Measurements from ENCODE around the gene XKR7. TPM values are rescaled to one million over a fixed set of nuclear protein-coding genes. Genes with fewer than 3 reads are reported as not detected.

XKR7 gene
- total RNA-seq, 1 experiment from 2014 or later, result not detected

DNA sequence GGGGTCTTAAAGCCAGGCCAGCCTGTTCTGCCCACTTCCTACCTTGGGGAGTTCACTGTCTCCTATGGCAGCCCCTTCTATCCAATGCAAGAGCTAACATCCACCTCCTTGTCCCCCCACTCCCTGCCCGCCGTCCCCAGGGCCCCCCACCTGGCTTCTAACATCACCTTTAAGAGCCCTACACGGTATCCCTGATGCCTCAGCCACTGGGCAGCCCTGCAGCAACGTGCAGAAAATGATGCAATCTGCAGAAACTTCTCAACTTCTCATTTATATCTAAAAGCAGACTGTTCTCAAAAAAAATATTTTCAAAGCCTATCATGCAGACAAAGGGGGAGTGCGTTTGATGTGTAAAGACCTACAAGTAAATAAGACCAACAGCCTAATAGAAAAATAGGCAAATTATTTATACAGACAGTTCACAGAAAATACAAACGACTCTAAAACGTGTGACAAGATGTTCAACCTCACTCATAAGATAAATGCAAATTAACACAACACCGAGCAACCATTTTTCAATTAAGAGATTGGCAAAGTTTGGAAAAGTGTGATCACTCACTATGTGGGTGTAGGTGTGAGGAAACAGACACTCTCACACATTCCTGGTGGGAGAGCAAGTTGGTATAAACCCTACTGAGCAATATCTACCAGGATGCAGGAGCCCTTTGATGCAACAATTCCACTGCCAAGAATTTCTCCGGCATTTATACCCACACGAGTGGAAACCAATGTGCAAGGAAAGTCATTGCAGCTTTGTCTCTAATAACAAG lies 69.0 kb downstream of the XKR7 start:
- no peaks in the 10 kb centered on the region for H3F3A ChIP-seq (ENCODE audit: low read length, unreplicated experiment)
- ChIA-PET POLR2A (ENCODE audit: unreplicated experiment) (interaction anchor here (0.6 kb wide), 1 partner anchor 73 kb away, joined by 4 read pairs; the partner anchor contains the start of gene TM9SF4), CTCF (interaction anchor here (0.7 kb wide), 1 partner anchor 184 kb away, joined by 3 read pairs; no protein-coding TSS in a partner anchor)
- intact Hi-C loops (cut with micrococcal nuclease), result no loop called here
- peaks cover 75% of the 10 kb centered on the region for H3K27me3 ChIP-seq (ENCODE audit: low read length)
- H3K4me2 ChIP-seq (ENCODE audit: low read length), result no peak overlapping the region
- H3K27ac ChIP-seq (ENCODE audit: low read length), result no peak overlapping the region
- no peaks in the 10 kb centered on the region for H3K9me2 ChIP-seq (replicated peaks; ENCODE audit: low read length)
- H3K4me3 ChIP-seq (ENCODE audit: low read length), result no peak overlapping the region
- TF ChIP-seq EZH2 (IDR thresholded peaks at IDR 0.05; ENCODE audit: low read length, unreplicated experiment) (no peak), EZH2phosphoT487 (IDR thresholded peaks at IDR 0.05; ENCODE audit: borderline replicate concordance, low read length) (no peak)
- TF ChIP-seq, protein P1, sequence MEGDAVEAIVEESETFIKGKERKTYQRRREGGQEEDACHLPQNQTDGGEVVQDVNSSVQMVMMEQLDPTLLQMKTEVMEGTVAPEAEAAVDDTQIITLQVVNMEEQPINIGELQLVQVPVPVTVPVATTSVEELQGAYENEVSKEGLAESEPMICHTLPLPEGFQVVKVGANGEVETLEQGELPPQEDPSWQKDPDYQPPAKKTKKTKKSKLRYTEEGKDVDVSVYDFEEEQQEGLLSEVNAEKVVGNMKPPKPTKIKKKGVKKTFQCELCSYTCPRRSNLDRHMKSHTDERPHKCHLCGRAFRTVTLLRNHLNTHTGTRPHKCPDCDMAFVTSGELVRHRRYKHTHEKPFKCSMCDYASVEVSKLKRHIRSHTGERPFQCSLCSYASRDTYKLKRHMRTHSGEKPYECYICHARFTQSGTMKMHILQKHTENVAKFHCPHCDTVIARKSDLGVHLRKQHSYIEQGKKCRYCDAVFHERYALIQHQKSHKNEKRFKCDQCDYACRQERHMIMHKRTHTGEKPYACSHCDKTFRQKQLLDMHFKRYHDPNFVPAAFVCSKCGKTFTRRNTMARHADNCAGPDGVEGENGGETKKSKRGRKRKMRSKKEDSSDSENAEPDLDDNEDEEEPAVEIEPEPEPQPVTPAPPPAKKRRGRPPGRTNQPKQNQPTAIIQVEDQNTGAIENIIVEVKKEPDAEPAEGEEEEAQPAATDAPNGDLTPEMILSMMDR (conservative IDR thresholded peaks at IDR 0.05; ENCODE audit: low read depth, low read length), result no peak
- H3K36me3 ChIP-seq (ENCODE audit: low read depth, low read length), result no peaks in the 10 kb centered on the region
- BruUV-seq (replicated peaks), result no TSS peak
- H3K79me2 ChIP-seq (ENCODE audit: low read length), result no peaks in the 10 kb centered on the region
- ATAC-seq (no peak; the same call in 1 of the 2 replicates), DNase-seq (no peak)
- H4K20me1 ChIP-seq (ENCODE audit: low read length), result no peaks in the 10 kb centered on the region
- H3K4me1 ChIP-seq (ENCODE audit: insufficient read depth, low read length), result no peaks in the 10 kb centered on the region
- H3K9me3 ChIP-seq (ENCODE audit: low read length), result no peaks in the 10 kb centered on the region
- no peak overlapping the region for H3K9ac ChIP-seq (ENCODE audit: low read length)
- H2AFZ ChIP-seq (ENCODE audit: low read length), result no peak overlapping the region

DNA sequence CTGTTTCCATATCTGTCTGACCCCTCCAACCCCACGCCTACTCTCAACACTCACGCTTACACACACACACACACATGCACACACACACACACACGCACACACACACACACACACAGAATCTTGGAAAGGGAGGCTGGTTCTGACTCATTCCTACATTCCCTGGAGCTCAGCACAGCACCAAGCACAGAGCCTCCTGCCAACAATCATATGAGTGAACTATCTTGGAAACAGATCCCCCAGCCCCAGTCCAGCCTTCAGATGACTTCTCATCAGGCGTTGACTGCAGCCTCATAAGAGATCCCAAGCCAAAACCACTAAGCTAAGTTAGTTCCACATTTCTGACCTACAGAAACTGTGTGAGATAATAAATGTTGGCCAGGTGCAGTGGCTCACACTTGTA lies 70.0 kb downstream of the XKR7 start:
- Histone ChIP-seq H3F3A (ENCODE audit: low read length, unreplicated experiment) (no peaks in the 10 kb centered on the region), H3K27me3 (ENCODE audit: low read length) (peaks cover 80% of the 10 kb centered on the region), H3K4me3 (ENCODE audit: low read length) (no peak overlapping the region), H2AFZ (ENCODE audit: low read length) (no peak overlapping the region), H3K27ac (ENCODE audit: low read length) (no peak overlapping the region), H3K4me1 (ENCODE audit: insufficient read depth, low read length) (no peaks in the 10 kb centered on the region), H3K9me3 (ENCODE audit: low read length) (no peaks in the 10 kb centered on the region), H3K79me2 (ENCODE audit: low read length) (no peaks in the 10 kb centered on the region), H3K4me2 (ENCODE audit: low read length) (no peak overlapping the region), H3K9ac (ENCODE audit: low read length) (no peak overlapping the region), H3K9me2 (replicated peaks; ENCODE audit: low read length) (no peaks in the 10 kb centered on the region), H4K20me1 (ENCODE audit: low read length) (no peaks in the 10 kb centered on the region), H3K36me3 (ENCODE audit: low read depth, low read length) (no peaks in the 10 kb centered on the region)
- BruUV-seq (replicated peaks), result no TSS peak
- DNase-seq (no peak), ATAC-seq (no peak)
- intact Hi-C loops (cut with micrococcal nuclease), result no loop called here
- ChIA-PET CTCF (no interaction called here), POLR2A (ENCODE audit: unreplicated experiment) (no interaction called here)
- TF ChIP-seq, protein P1 (conservative IDR thresholded peaks at IDR 0.05; ENCODE audit: low read depth, low read length), result no peak
- TF ChIP-seq EZH2 (IDR thresholded peaks at IDR 0.05; ENCODE audit: low read length, unreplicated experiment) (no peak), EZH2phosphoT487 (IDR thresholded peaks at IDR 0.05; ENCODE audit: borderline replicate concordance, low read length) (no peak)

Measured in PC-3 (cell line).